Lung (tissue), 12 donors: Measurements from ENCODE around the gene ARIH2. TPM values are rescaled to one million over a fixed set of nuclear protein-coding genes. Genes with fewer than 3 reads are reported as not detected.

Source experiments
- ATAC-seq: fragments of 200-7000 bp; cut with Tn5 transposase; one replicate; pipeline ENCODE4 v1.9.1; 2020; ENCODE audit warnings: moderate number of reproducible peaks; ENCODE audit not compliant: insufficient read depth, low FRiP score
- DNase-seq, 3 donors: peaks; one replicate each; pipeline ENCODE4 v3.0.0-alpha.2; 2013 to 2017
- H3K27ac ChIP-seq, 2 donors: one replicate each; pipeline ENCODE4 v1.5.1; 2013; ENCODE audit warnings: mild to moderate bottlenecking in 2 of 2, moderate library complexity in 2 of 2, control low read depth in 1 of 2, inconsistent platforms in 1 of 2, low read depth in 1 of 2, low read length in 1 of 2
- H3K27me3 ChIP-seq, 3 donors: one replicate each; pipeline ENCODE4 v1.5.1; 2013; ENCODE audit warnings: low read length in 2 of 3; ENCODE audit not compliant: control insufficient read depth in 3 of 3, insufficient read depth in 3 of 3
- H3K36me3 ChIP-seq, 4 donors: one replicate each; pipeline ENCODE4 v1.5.1; 2013; ENCODE audit warnings: low read length in 4 of 4, mild to moderate bottlenecking in 1 of 4, moderate library complexity in 1 of 4; ENCODE audit not compliant: control insufficient read depth in 4 of 4, insufficient read depth in 4 of 4
- H3K4me1 ChIP-seq, 5 donors: one replicate each; pipeline ENCODE4 v1.5.1; 2013; ENCODE audit warnings: low read length in 5 of 5, mild to moderate bottlenecking in 2 of 5, moderate library complexity in 1 of 5; ENCODE audit not compliant: control insufficient read depth in 5 of 5, insufficient read depth in 5 of 5
- H3K4me3 ChIP-seq: one replicate; pipeline ENCODE4 v1.5.1; 2013; ENCODE audit warnings: mild to moderate bottlenecking, control low read depth, moderate library complexity
- H3K9ac ChIP-seq, 2 donors: one replicate each; pipeline ENCODE4 v1.5.1; 2013; ENCODE audit warnings: low read length in 2 of 2, control low read depth in 1 of 2; ENCODE audit not compliant: insufficient read depth in 1 of 2
- H3K9me3 ChIP-seq, 4 donors: one replicate each; pipeline ENCODE4 v1.5.1; 2013; ENCODE audit warnings: low read length in 3 of 4, mild to moderate bottlenecking in 1 of 4, moderate library complexity in 1 of 4; ENCODE audit not compliant: control insufficient read depth in 4 of 4, insufficient read depth in 3 of 4
- CTCF ChIP-seq: IDR thresholded peaks from 2 replicates; pipeline ENCODE4 v1.5.1; 2012; ENCODE audit warnings: mild to moderate bottlenecking; ENCODE audit errors: control extremely low read depth, extremely low read depth
- WGBS, 2 donors: extraction: QIAGEN DNeasy Blood & Tissue Kit; methylation state at CpG; one replicate each; pipeline ENCODE4 v1.1.7; 2013; 5-methylcytosine and 5-hydroxymethylcytosine counted together
- polyA plus RNA-seq, 2 donors: library from polyadenylated mRNA; stranded (reverse); fragments of 200-250 nt; gene quantifications; one replicate each; pipeline ENCODE4 v1.2.1, GENCODE V29; 2013
- total RNA-seq, 2 donors: library from RNA; depleted of rRNA in 1 of 2; stranded (reverse); fragments of >200 nt in 1 of 2; gene quantifications; one replicate each; pipeline ENCODE4 v1.2.1, GENCODE V29; 2014 to 2021
- donor health status: control.
- donor health status: control.
- donor health status: Bipolar disorder and iron deficiency.
- donor health status: healthy.
- donor health status: DM: yes; HTN: yes; CAD: no.

ARIH2 gene
- total and polyA plus RNA-seq, 4 donors: 33.1 to 97.6 (median 65.6) TPM

- ATAC-seq (no peak), DNase-seq (no peak)
- no peaks in the 10 kb centered on the region for H3K27me3 ChIP-seq
- H3K4me1 ChIP-seq: no peaks in the 10 kb centered on the region
- H3K9ac ChIP-seq: no peak overlapping the region
- H3K36me3 ChIP-seq: peaks cover 21 to 52% (median 49%) of the 10 kb centered on the region in 4 donors
- H3K4me3 ChIP-seq: no peak overlapping the region
- 96 to 99% methylated on average over 6 of the region's 6 CpGs for WGBS, 2 donors
- no peaks in the 10 kb centered on the region for H3K9me3 ChIP-seq
- TF ChIP-seq CTCF: no peak
- H3K27ac ChIP-seq: no peak overlapping the region
Measured at GRCh38 chr3:48970586-48970985, 51.9 kb downstream of the ARIH2 start.

GRCh38 chr3:48974076-48974864 is 55.6 kb downstream of the ARIH2 start:
- Histone ChIP-seq H3K27me3 (no peaks in the 10 kb centered on the region), H3K36me3 (peaks cover 28 to 59% (median 46%) of the 10 kb centered on the region in 4 donors), H3K9ac (no peak overlapping the region), H3K9me3 (no peaks in the 10 kb centered on the region), H3K4me3 (no peak overlapping the region), H3K4me1 (no peaks in the 10 kb centered on the region), H3K27ac (no peak overlapping the region)
- DNase-seq (no peak), ATAC-seq (no peak)
- TF ChIP-seq CTCF: no peak
- 89% methylated on average over 10 of the region's 10 CpGs for WGBS, 2 donors

- DNase-seq (no peak), ATAC-seq (no peak)
- Histone ChIP-seq H3K36me3 (peaks cover 29 to 59% (median 43%) of the 10 kb centered on the region in 4 donors), H3K4me3 (no peak overlapping the region), H3K27ac (no peak overlapping the region), H3K9me3 (peaks cover 0 to 5% (median 0%) of the 10 kb centered on the region in 4 donors), H3K4me1 (peaks cover 0 to 3% (median 0%) of the 10 kb centered on the region in 5 donors), H3K9ac (no peak overlapping the region), H3K27me3 (no peaks in the 10 kb centered on the region)
- no peak for TF ChIP-seq CTCF
- WGBS, 2 donors: 90 to 96% methylated on average over 3 of the region's 3 CpGs
Measured at GRCh38 chr3:48979451-48979850, 60.8 kb downstream of the ARIH2 start.
